ENCODE data around the gene RARB.
A peak's percentile ranks its signal among the peaks of the same experiment; 100 is the strongest.

RARB gene

GRCh38 chr3:25582242-25582641, 154.2 kb downstream of the RARB start:
- DNase-seq = no peak

GRCh38 chr3:25583343-25583742, 155.3 kb downstream of the RARB start:
- DNase-seq = no peak

GRCh38 chr3:25584011-25584789, 156.1 kb downstream of the RARB start:
- DNase-seq = no peak

GRCh38 chr3:25585361-25586166, 157.5 kb downstream of the RARB start:
- DNase-seq = no peak

GRCh38 chr3:25586167-25586505, 158.1 kb downstream of the RARB start:
- no peak for DNase-seq

- DNase-seq = no peak
These were observed 158.5 kb downstream of the RARB start for GRCh38 chr3:25586553-25586952.

GRCh38 chr3:25587094-25587493, 159.0 kb downstream of the RARB start:
- no peak for DNase-seq

GRCh38 chr3:25587526-25587925, 159.5 kb downstream of the RARB start:
- no peak for DNase-seq

- DNase-seq = no peak
These were observed 159.9 kb downstream of the RARB start for GRCh38 chr3:25587975-25588374.

- no peak for DNase-seq
These were observed 160.5 kb downstream of the RARB start for GRCh38 chr3:25588441-25589103.

- no peak for DNase-seq
These were observed 161.2 kb downstream of the RARB start for GRCh38 chr3:25589104-25589782.

- no peak for DNase-seq
These were observed 161.8 kb downstream of the RARB start for GRCh38 chr3:25589783-25590258.

GRCh38 chr3:25592510-25592968, 164.5 kb downstream of the RARB start:
- DNase-seq = no peak

- DNase-seq = no peak
These were observed 164.9 kb downstream of the RARB start for GRCh38 chr3:25593001-25593400.

- DNase-seq = peak; percentile 11
These were observed 166.0 kb downstream of the RARB start for GRCh38 chr3:25594007-25594502.

GRCh38 chr3:25597535-25598101, 169.6 kb downstream of the RARB start:
- DNase-seq = no peak

- DNase-seq = no peak
These were observed 175.6 kb downstream of the RARB start for GRCh38 chr3:25603703-25604102.

- DNase-seq = no peak
These were observed 176.2 kb downstream of the RARB start for GRCh38 chr3:25604107-25604805.

- no peak for DNase-seq
These were observed 182.1 kb downstream of the RARB start for GRCh38 chr3:25610167-25610566.

- DNase-seq = no peak
These were observed 182.7 kb downstream of the RARB start for GRCh38 chr3:25610779-25611178.

- DNase-seq = no peak
These were observed 183.1 kb downstream of the RARB start for GRCh38 chr3:25611193-25611592.

- no peak for DNase-seq
These were observed 190.0 kb downstream of the RARB start for GRCh38 chr3:25618028-25618427.

Measured in NCI-H2029 treated with DMSO at 0.1 percent for 48 hours (cell line).